Activated B cell treated with CpG ODN at 0.5 μM for 24 hours (primary cell): ENCODE measurements around the gene MSMO1. TPM values are rescaled to one million over a fixed set of nuclear protein-coding genes. Genes with fewer than 3 reads are reported as not detected.

ENCODE experiments used
- ATAC-seq: fragments of 200-7000 bp; cut with Tn5 transposase; one replicate; pipeline ENCODE4 v1.10.0; 2021; ENCODE audit warnings: low read depth, mild to moderate bottlenecking, moderate library complexity
- CTCF ChIA-PET: fragments of 350-600 bp; sonication (Branson Sonifier 250); formaldehyde crosslinking; loops from one replicate; lab custom pipeline; 2021; ENCODE audit warnings: antibody characterized with exemption; lab: Charles Lee
- POLR2A ChIA-PET: fragments of 350-600 bp; sonication (Branson Sonifier 250); formaldehyde crosslinking; loops from one replicate; lab custom pipeline; 2021; ENCODE audit warnings: antibody characterized with exemption; lab: Charles Lee
- DNase-seq: peaks from one replicate; pipeline ENCODE4 v3.0.0; 2022
- H3K27ac Mint-ChIP-seq: one replicate; pipeline ENCODE4 v1.8.0; 2020; ENCODE audit warnings: mixed read lengths
- H3K27me3 Mint-ChIP-seq: one replicate; pipeline ENCODE4 v1.8.0; 2021; ENCODE audit warnings: mixed read lengths
- H3K36me3 Mint-ChIP-seq: one replicate; pipeline ENCODE4 v1.8.0; 2021; ENCODE audit warnings: low read depth, mixed read lengths
- H3K4me1 Mint-ChIP-seq: one replicate; pipeline ENCODE4 v1.8.0; 2021; ENCODE audit warnings: mixed read lengths
- H3K4me3 Mint-ChIP-seq: one replicate; pipeline ENCODE4 v1.8.0; 2020; ENCODE audit warnings: mild to moderate bottlenecking, mixed read lengths
- H3K9me3 Mint-ChIP-seq: one replicate; pipeline ENCODE4 v1.8.0; 2020; ENCODE audit warnings: mixed read lengths
- intact Hi-C: fragments of 100-400 bp; cut with micrococcal nuclease; formaldehyde crosslinking; loops from one replicate; pipeline ENCODE4 v1.15.1; 2024
- total RNA-seq: library from RNA; stranded (reverse); gene quantifications from 2 replicates; pipeline ENCODE4 v1.2.3, GENCODE V29; 2022
- TF ChIP-seq, protein P1 (sequence below): fragments of 200-600 bp; IDR thresholded peaks from one replicate; pipeline ENCODE4 v1.8.0; 2022; ENCODE audit warnings: antibody characterized with exemption, mild to moderate bottlenecking

MSMO1 gene
- total RNA-seq, 1 donor from 2014 or later, result 87.9 TPM

DNA sequence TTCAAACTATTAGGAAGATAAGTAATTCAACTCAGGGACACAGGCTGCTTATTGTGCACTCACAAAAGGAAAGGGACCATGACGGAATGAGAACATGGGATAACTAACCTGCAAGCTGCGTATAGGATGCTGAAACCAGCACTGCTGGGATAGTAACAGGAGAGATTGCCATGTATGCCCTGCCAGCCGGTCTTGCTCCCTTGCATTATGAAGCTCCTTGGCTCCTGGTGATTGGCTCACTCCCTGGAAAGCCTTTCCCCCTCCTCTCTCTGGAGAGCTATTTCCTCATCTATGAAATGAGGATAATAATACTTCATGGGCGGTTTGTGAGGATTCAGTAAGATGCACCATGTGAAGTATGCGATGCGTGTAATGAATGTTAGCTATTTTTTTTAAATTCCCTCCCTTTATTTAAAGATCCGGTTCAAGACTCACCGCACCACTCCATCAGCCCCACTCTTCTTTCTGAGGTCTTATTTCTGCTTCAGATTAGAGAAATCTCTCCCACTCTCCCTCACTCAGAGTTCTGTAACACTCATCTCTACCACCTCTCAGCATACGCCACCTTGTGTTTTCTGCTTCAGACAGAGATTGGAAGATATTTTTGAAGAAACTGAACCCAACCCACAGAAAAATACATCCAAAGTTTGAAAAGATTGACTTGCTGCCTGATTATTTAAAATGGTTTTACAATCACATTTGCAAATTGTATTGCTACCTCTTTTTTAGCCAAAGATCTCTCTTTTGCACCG, 18.4 kb downstream of the MSMO1 start:
- no peaks in the 10 kb centered on the region for H3K9me3 Mint-ChIP-seq
- H3K36me3 Mint-ChIP-seq, result peaks cover 20% of the 10 kb centered on the region
- H3K4me1 Mint-ChIP-seq, result no peaks in the 10 kb centered on the region
- DNase-seq (no peak), ATAC-seq (no peak)
- TF ChIP-seq, protein P1, sequence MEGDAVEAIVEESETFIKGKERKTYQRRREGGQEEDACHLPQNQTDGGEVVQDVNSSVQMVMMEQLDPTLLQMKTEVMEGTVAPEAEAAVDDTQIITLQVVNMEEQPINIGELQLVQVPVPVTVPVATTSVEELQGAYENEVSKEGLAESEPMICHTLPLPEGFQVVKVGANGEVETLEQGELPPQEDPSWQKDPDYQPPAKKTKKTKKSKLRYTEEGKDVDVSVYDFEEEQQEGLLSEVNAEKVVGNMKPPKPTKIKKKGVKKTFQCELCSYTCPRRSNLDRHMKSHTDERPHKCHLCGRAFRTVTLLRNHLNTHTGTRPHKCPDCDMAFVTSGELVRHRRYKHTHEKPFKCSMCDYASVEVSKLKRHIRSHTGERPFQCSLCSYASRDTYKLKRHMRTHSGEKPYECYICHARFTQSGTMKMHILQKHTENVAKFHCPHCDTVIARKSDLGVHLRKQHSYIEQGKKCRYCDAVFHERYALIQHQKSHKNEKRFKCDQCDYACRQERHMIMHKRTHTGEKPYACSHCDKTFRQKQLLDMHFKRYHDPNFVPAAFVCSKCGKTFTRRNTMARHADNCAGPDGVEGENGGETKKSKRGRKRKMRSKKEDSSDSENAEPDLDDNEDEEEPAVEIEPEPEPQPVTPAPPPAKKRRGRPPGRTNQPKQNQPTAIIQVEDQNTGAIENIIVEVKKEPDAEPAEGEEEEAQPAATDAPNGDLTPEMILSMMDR, result no peak
- H3K27ac Mint-ChIP-seq, result no peak overlapping the region
- H3K4me3 Mint-ChIP-seq, result no peak overlapping the region
- H3K27me3 Mint-ChIP-seq, result no peaks in the 10 kb centered on the region
- intact Hi-C loops, result no loop called here
- CTCF ChIA-PET, result interaction anchor here (4.5 kb wide), 1 partner anchor 214 kb away, joined by 38 read pairs; no protein-coding TSS in a partner anchor
- POLR2A ChIA-PET, result no interaction called here

DNA sequence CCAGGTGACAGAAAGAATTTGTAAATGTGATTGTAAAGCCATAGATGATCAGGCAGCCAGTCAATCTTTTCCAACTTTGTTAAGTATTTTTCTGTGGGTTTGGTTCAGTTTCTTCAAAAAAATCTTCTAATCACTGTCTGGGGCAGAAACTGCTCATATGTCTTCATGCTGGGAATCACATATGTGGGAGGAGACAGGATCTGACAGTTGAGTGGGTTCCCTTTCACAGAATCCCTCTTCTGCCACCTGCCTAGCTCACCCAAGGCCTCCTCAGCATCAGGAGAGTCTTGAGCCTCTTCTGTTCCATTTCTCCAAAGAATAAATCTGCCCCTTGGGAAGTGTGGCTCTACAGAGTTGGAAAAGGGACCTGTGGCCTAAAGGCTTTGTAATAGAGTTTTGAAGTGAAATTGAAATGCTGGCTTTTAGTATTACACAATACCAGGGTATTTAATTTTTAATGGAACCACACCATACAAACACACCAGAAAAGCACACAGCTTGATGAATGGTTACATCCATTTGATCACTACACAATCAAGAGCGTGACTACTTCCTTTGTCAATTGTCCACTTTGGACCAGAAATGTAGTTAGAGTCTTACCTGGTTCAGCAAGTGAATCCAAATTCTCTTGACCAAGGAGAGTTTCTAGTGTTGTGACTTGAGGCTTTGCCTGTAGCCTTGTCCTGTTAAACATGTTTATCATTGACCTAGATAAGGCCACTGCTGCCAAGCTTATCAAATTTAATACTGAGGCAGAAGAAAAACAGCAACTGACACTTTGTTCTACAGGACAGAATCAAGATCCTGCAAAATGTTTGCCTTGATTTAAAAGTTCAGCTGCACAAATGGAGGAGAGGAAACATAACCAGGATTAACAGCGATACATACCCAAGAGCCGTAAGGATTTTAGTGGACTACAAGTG, 20.4 kb downstream of the MSMO1 start:
- H3K27ac Mint-ChIP-seq, result no peak overlapping the region
- H3K27me3 Mint-ChIP-seq, result peaks cover 9% of the 10 kb centered on the region
- intact Hi-C loops, result no loop called here
- no peaks in the 10 kb centered on the region for H3K4me1 Mint-ChIP-seq
- peaks cover 9% of the 10 kb centered on the region for H3K36me3 Mint-ChIP-seq
- H3K4me3 Mint-ChIP-seq, result no peak overlapping the region
- ChIA-PET CTCF (no interaction called here), POLR2A (no interaction called here)
- ATAC-seq (no peak), DNase-seq (no peak)
- no peaks in the 10 kb centered on the region for H3K9me3 Mint-ChIP-seq
- TF ChIP-seq, protein P1, result no peak

DNA sequence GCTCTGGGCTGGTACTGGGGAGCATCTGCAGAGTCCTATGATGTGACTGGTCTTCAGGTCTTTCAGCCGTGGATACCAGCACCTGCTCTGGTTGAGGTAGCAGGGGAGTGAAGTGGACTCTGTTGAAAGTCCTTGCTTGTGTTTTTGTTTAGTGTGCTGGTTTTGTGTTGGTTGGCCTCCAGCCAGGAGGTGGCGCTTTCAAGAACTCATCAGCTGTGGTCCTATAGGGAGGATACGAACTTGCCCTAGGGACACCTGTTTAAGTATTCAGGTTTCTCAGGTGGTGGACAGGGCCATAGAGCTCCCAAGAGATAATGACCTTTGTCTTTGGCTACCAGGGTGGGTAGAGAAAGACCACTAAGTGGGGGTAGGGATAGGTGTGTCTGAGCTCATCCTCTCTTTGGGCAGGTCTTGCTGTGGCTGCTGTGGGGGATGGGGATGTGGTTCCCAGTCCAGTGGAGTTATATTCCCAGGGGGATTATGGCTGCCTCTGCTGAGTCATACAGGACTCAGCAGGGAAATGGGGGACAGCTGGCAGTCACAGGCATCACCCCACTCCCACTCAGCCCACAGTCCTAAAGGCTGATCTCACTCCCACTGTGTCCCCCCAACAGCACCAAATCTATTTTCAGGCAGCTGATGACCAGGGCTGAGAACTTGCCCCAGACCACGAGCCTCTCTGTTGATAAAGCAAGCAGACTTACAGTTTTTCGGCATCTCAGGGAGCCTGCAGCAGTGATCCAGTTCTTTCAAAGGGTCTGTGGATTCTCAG, 24.1 kb downstream of the MSMO1 start:
- TF ChIP-seq, protein P1, result no peak
- ATAC-seq (no peak), DNase-seq (no peak)
- Mint-ChIP-seq H3K36me3 (no peaks in the 10 kb centered on the region), H3K27ac (no peak overlapping the region), H3K9me3 (no peaks in the 10 kb centered on the region), H3K4me3 (no peak overlapping the region), H3K4me1 (peaks cover 2% of the 10 kb centered on the region), H3K27me3 (peaks cover 16% of the 10 kb centered on the region)
- POLR2A ChIA-PET, result no interaction called here
- CTCF ChIA-PET, result no interaction called here
- intact Hi-C loops, result no loop called here

DNA sequence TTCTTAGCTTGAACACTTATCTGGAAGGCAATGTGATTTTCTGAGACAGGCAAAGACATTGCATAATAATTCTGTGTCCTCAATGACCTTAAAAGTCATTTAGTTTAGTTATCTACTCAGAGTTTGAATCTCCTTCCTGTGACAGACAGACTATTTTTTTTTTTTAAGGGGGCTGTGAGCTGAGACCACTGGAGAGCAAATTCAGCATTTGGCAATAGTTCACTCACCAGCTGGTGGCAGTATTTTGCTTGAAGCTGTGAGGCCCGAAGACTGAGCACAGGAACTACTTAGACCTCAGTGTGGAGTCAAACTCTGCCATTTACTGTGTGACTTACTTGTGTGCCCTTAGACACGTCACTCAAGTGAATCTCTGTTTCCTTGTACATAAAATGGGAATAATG, 28.4 kb downstream of the MSMO1 start:
- DNase-seq, result no peak

More for the DNA sequence above, 28.4 kb downstream of the MSMO1 start:
- H3K4me1 Mint-ChIP-seq, result peaks cover 2% of the 10 kb centered on the region
- no peaks in the 10 kb centered on the region for H3K9me3 Mint-ChIP-seq
- H3K4me3 Mint-ChIP-seq, result no peak overlapping the region
- H3K36me3 Mint-ChIP-seq, result no peaks in the 10 kb centered on the region
- TF ChIP-seq, protein P1, result no peak
- no peak overlapping the region for H3K27ac Mint-ChIP-seq
- CTCF ChIA-PET, result no interaction called here
- intact Hi-C loops, result loop anchor here (5.0 kb wide), 1 partner anchor 106 kb away; no protein-coding TSS in a partner anchor
- peak; percentile 40 for ATAC-seq
- H3K27me3 Mint-ChIP-seq, result peaks cover 29% of the 10 kb centered on the region
- POLR2A ChIA-PET, result interaction anchor here (1.3 kb wide), 1 partner anchor 29 kb away, joined by 6 read pairs; the partner anchor contains the start of gene MSMO1
